NCI-H1048 (cell line): ENCODE measurements around the gene POFUT2.

ENCODE experiments used
- DNase-seq: peaks from one replicate; lab custom pipeline; 2025; lab: John Stamatoyannopoulos, UW

The POFUT2 gene

GRCh38 chr21:45287438-45288391 lies at the start of gene POFUT2:
POFUT2 (minus strand) TSS chr21:45287895; CDS start chr21:45287871, 24 bp downstream.
- DNase-seq, result peak; percentile 88

- no peak for DNase-seq
Measured at GRCh38 chr21:45336870-45337269, 49.2 kb upstream of the POFUT2 start.

- DNase-seq, result no peak
Measured at GRCh38 chr21:45336535-45336810, 48.8 kb upstream of the POFUT2 start.

- DNase-seq, result no peak
Measured at GRCh38 chr21:45335761-45336534, 48.3 kb upstream of the POFUT2 start.

GRCh38 chr21:45335151-45335760 lies 47.6 kb upstream of the POFUT2 start:
- no peak for DNase-seq

GRCh38 chr21:45334591-45335081 lies 46.9 kb upstream of the POFUT2 start:
- no peak for DNase-seq

- DNase-seq, result no peak
Measured at GRCh38 chr21:45334134-45334533, 46.4 kb upstream of the POFUT2 start.

GRCh38 chr21:45333583-45334121 lies 46.0 kb upstream of the POFUT2 start:
- no peak for DNase-seq

- DNase-seq, result no peak
Measured at GRCh38 chr21:45332981-45333582, 45.4 kb upstream of the POFUT2 start.

GRCh38 chr21:45332415-45332814 lies 44.7 kb upstream of the POFUT2 start:
- DNase-seq, result no peak

GRCh38 chr21:45331531-45332147 lies 43.9 kb upstream of the POFUT2 start:
- no peak for DNase-seq

- no peak for DNase-seq
Measured at GRCh38 chr21:45330851-45331261, 43.2 kb upstream of the POFUT2 start.

GRCh38 chr21:45330075-45330781 lies 42.5 kb upstream of the POFUT2 start:
- DNase-seq, result no peak

GRCh38 chr21:45329261-45330074 lies 41.8 kb upstream of the POFUT2 start:
- no peak for DNase-seq

GRCh38 chr21:45328198-45329091 lies 40.8 kb upstream of the POFUT2 start:
- no peak for DNase-seq

- no peak for DNase-seq
Measured at GRCh38 chr21:45327441-45328197, 39.9 kb upstream of the POFUT2 start.

GRCh38 chr21:45326891-45327440 lies 39.3 kb upstream of the POFUT2 start:
- no peak for DNase-seq
